HG03571 (cell line): ENCODE measurements around the gene OSBPL10.

Experiments used
- ATAC-seq: cut with Tn5 transposase; IDR thresholded peaks from one replicate; pipeline ENCODE4 v1.9.1; 2021; ENCODE audit not compliant: unreplicated experiment

The OSBPL10 gene

GRCh38 chr3:31687020-31687802 lies 293.9 kb downstream of the OSBPL10 start:
- no peak for ATAC-seq

DNA sequence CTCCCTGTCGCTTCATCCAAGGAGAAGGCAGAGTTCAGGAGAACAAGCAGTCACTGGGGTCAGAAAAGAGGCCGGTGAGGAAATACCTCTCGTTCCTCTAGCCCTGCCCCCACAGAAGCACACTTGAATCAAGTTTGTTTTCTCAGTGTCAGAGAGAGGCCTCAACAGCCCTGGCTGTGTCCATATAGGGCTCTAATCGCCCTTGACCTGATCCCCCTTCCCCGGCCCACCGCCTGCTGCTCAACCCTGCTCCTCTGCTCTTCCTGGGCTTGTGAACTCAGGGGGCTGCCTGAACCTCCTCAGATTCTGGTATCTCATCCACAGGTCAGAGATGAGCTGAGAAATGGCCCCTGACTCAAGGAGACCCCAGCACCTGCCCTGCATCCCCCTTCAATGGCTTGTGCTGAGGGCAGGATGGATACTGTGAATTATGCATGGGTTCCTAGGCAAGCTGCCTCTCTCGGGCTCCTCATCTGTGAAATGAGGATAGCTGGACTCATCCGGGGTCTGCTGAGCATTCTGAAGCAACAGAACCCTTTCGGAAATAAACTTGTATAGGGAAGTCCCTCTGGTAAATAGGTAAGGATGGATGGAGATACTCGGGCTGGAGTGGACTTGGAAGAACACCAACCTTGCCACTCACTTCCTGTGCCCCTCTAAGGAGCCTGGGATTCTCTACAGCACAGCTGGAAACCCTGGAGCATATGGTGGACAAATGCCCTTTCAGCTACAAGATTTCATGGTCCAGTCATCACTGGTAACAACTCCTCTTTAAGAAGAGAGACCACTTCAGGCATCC lies 300.8 kb downstream of the OSBPL10 start:
- no peak for ATAC-seq

GRCh38 chr3:31676556-31676955 lies 304.5 kb downstream of the OSBPL10 start:
- ATAC-seq = no peak

- ATAC-seq = no peak
These were observed 307.1 kb downstream of the OSBPL10 start for GRCh38 chr3:31673950-31674349.

DNA sequence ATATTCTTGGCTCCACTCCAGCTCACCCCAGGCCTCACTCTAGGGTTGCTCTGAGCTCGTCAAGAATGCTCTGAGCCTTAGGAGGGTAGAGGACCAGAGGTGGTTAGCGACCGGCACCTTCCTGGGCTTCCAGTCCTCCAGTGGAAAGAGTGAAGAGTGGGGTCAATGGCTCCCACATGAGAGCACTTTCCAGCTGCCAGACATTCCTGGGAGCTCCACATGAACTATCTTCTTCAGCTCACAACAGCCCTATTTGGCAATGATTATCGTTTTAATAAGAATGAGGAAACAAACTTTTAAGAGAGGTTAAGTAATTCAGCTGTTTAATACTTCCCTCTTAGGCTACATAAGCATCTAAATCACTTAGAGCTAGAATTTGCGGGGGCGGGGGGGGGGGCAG lies 309.1 kb downstream of the OSBPL10 start:
- no peak for ATAC-seq

DNA sequence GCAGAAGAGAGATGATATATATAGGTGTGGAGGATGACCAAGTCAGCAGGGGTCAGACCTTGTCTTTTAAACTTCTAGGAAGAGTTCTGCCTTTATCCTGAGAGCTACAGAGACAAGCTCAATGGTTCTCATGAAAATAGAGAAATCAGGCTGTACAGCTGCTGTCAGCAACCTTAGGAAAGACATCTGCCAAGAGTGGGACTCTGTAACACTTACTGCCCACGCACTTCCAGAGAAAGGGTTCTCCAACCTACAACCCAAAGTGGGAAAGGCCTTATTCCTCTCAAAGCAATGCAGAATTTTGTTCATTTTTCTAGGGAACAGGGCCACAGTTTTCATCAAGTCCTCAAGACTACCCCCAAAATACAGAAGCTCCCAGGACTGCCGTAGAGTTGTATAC lies 309.6 kb downstream of the OSBPL10 start:
- ATAC-seq = no peak

DNA sequence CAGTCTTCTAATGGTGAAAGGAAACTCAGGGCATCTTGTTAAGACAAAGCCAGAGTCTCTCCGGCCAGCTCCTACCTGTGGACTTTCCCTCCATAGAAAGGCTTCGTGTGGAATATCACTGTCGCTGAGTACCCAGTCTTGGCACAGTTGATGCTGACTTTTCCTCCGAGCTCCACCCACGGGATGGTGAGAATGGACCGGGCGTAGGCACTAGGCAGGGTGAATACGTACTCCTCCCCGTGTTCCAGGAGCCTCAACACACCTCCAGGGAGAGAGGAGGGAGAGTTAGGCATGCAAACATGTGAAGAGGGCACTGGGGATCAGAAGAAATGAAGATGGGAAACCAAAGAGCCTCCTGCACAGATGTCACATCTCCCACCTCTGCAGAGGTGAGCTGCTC lies 310.3 kb downstream of the OSBPL10 start:
- ATAC-seq = no peak

DNA sequence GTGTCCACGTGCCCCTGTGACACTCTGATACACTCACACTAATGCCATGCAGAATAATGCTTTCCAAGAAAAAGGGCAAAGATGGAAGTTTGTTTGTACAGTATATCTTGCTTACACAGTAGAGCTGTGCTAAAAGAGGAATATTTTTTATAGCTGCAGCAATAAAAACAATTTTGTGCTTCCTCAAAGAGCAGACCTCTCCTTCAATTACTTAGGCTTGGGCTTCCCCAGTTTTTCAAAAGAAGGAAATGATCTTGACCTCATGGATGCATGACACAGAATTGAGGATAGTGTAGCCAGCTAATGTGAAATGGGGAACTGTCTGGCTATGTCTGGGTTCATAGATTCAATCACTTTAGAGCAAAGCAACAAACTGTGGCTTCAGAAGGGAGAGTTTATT lies 310.9 kb downstream of the OSBPL10 start:
- ATAC-seq = no peak

DNA sequence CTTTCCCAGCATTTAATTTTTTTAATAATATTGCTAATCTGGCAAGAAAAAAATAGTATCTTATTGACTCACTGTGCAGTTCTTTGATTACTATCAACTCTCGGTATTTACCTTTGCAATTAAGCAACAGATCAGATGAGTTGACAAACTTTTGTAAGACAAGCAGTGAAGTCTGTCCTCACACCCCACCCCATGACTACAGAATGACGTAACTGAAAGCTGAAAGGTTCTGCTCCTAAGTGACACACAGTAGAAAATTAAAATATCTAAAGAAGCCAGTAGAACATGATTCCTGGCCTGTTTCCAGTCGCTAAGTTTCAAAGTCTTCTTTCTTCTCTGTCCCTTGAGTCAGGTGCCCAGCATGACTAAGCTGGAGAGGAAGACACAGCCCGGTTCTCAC lies 312.8 kb downstream of the OSBPL10 start:
- ATAC-seq = no peak

DNA sequence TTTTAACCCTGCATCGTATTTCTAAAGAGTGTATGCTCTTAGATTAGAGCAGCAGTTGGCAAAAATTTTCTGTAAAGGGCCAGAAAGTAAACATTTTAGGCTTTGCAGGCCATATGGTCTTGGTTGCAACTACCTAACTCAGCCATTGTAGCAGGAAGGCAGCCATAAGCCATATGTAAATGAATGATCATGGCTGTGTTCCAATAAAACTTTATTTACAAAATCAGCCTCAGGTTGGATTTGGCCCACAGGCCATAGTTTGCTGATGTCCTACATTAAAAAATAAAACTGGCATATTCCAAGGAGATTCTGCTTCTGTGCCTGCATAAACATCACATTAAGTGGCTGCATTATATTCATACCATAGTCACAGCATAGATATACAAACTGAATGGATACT lies 313.5 kb downstream of the OSBPL10 start:
- no peak for ATAC-seq

GRCh38 chr3:31664031-31664430 lies 317.0 kb downstream of the OSBPL10 start:
- ATAC-seq = no peak

- ATAC-seq = no peak
These were observed 318.9 kb downstream of the OSBPL10 start for GRCh38 chr3:31661993-31662670.

- no peak for ATAC-seq
These were observed 319.8 kb downstream of the OSBPL10 start for GRCh38 chr3:31661286-31661685.

DNA sequence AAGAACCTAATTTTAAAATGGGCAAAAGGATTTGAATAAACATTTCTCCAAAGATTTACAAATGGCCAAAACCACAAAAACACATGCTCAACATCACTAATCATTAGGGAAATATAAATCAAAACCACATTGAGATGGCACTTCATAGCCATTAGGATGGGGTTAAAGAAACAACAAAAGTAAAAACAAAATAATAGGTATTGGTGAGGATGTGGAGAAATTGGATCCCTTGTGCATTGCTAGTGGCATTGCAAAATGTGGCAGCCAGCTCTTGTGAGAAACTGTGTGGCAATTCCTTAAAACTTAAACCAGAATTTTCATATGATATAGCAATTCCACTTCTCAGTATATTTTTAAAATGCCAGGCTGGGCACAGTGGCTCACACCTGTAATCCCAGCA lies 321.8 kb downstream of the OSBPL10 start:
- ATAC-seq = no peak

- ATAC-seq = no peak
These were observed 326.1 kb downstream of the OSBPL10 start for GRCh38 chr3:31654998-31655397.

DNA sequence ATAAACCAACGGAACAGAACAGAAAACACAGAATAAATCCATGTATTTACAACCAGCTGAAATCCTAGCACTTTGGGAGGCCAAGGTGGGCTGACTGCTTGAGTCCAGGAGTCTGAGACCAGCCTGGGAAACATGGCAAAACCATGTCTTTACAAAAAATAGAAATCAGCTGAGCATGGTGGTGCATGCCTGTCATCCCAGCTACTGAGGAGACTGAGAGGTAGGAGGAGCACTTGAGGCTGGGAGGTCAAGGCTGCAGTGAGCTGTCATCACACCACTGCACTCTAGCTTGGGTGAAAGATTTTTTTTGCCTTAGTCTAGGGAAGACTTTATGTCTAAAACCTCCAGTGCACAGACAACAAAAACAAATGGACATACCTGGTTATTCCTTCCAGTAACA lies 327.6 kb downstream of the OSBPL10 start:
- ATAC-seq = no peak

- ATAC-seq = no peak
These were observed 328.8 kb downstream of the OSBPL10 start for GRCh38 chr3:31652296-31652695.

- ATAC-seq = no peak
These were observed 332.6 kb downstream of the OSBPL10 start for GRCh38 chr3:31648286-31648968.

DNA sequence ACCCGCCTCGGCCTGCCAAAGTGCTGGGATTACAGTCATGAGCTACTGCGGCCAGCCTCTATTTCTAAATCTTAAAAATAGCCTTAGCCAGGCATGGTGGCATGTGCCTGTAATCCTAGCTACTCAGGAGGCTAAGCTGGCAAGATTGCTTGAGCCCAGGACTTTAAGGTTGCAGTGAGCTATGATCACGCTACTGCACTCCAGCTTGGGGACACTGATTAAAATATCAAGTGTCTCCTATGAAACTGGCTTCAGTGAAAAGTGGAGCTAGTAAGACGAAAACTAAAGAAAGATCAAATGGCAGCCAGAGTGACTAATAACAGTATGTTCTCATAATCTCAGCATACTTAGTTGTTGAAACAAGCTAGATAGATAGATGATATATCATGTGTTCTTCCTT lies 335.8 kb downstream of the OSBPL10 start:
- no peak for ATAC-seq

DNA sequence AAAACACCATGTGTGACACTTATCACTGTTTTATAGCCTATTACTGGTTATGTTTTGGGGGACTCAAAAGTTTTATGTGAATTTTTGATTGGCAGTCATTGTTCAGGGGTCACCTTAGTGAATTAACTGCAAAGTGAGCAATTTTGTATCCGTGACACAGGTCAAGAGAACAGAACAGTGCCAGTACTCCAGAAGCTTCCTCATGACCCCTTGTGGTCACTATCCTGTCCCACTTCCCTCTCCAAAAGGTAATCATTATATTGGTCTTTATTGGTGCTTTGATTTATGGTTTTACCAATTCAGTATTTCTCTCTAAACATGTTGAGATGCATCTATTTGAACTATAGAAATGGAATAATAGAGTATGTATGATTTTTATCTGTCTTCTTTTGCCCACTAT lies 341.2 kb downstream of the OSBPL10 start:
- ATAC-seq = no peak

DNA sequence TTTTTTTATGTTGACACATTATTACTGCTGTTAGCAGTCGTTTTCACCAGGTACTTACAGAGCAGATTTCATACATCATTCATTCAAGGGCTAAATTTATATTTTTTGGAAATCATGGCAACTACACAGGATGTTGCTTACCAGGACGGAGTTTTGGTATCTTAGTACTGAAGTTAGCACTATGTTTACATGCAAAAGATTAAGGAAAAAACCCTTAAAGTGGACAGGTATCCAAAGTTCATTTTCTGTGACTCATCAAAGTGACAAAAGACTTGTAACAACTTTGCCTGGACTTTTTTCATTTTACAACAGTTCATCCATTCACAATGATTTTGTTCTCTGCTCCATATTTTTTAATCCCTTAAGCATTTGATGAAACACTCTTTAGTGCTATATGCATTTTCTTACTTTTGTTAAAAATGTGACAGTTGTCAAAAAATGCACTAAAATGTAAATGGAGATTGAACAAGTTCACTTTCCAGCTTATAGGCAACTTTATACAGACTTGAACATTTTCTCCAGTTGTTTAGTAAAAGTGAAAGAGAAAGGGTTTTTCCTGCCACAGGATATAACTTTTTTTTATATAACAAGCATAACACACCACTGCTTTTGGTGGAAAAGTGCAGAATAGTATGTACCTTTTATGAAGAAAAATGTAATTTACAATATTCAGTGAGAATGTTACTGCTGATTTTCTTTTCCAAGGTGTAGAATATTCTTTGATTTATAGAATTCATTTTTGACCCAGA lies 344.2 kb downstream of the OSBPL10 start:
- ATAC-seq = no peak
